Fibroblast of lung (primary cell): ENCODE data around the gene CD84.

Experiments
- EZH2 ChIP-seq: IDR thresholded peaks from 2 replicates; pipeline ENCODE4 v1.5.1; 2012; ENCODE audit warnings: low read length, control low read depth, mild to moderate bottlenecking; ENCODE audit errors: missing control alignments
- TF ChIP-seq, protein P1 (sequence below), 2 donors: IDR thresholded peaks in 1 of 2; conservative IDR thresholded peaks in 1 of 2; 1 replicate in 1 of 2; 2 replicates in 1 of 2; pipeline ENCODE4 v1.5.1; 2011 to 2012; ENCODE audit warnings: low read length in 2 of 2, control low read depth in 1 of 2, inconsistent platforms in 1 of 2, low read depth in 1 of 2, mild to moderate bottlenecking in 1 of 2

DNA sequence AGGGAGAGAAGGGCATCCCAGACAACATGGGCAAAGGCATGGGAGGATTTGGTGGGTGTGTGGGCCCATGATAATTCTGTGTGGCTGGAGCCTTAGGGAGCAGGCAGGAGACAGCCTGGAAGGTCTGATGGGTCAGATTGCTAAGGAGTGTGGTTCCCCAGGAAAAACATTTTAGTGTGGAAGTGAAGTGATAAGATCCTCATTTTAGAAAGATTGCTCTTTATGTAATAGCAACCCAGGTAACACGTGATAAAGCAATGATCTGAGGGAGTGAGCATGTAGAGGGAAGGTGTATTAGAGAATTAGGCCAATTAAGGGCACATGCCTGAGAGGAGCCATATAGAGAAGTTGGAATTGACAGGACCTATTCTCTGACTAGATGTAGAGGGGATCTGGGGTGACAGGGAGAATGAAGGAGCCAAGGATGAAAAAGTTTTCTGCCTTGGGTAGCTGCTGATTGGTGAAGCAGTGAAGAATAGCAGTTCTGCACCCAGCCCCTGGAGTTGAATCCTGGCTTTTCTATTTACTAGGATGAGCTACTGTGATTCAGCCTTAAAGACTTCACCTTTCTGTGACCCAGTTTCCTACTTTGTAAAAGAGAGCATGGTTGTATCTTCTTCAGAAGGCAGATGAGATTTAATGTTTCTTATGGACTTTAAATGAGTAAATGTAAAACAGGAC lies 37.5 kb downstream of the CD84 start:
- TF ChIP-seq, protein P1, sequence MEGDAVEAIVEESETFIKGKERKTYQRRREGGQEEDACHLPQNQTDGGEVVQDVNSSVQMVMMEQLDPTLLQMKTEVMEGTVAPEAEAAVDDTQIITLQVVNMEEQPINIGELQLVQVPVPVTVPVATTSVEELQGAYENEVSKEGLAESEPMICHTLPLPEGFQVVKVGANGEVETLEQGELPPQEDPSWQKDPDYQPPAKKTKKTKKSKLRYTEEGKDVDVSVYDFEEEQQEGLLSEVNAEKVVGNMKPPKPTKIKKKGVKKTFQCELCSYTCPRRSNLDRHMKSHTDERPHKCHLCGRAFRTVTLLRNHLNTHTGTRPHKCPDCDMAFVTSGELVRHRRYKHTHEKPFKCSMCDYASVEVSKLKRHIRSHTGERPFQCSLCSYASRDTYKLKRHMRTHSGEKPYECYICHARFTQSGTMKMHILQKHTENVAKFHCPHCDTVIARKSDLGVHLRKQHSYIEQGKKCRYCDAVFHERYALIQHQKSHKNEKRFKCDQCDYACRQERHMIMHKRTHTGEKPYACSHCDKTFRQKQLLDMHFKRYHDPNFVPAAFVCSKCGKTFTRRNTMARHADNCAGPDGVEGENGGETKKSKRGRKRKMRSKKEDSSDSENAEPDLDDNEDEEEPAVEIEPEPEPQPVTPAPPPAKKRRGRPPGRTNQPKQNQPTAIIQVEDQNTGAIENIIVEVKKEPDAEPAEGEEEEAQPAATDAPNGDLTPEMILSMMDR (conservative IDR thresholded peaks at IDR 0.05 in 1 of 2, IDR thresholded peaks at IDR 0.05 in 1 of 2; ENCODE audit: low read depth in 1 of 2, low read length in 2 of 2), result no peak
- TF ChIP-seq EZH2, result no peak
